ENCODE measurements around the gene PHAX.
"Not testable (repeated sequence)": the region's sequence is repeated elsewhere in the genome, so short reads cannot be mapped to it uniquely, and the experiment has no call there.

- TF ChIP-seq EZH2 (IDR thresholded peaks at IDR 0.05; ENCODE audit: insufficient read depth, poor library complexity, severe bottlenecking); EZH2phosphoT487 (IDR thresholded peaks at IDR 0.05; ENCODE audit: insufficient read depth, low read depth): not testable (repeated sequence)
Measured at GRCh38 chr5:126555101-126555500, 45.6 kb upstream of the PHAX start.

Data from GM23248 (cell line).